Spleen (tissue), 11 donors: Measurements from ENCODE around the gene GUCY2F. TPM values are rescaled to one million over a fixed set of nuclear protein-coding genes. Genes with fewer than 3 reads are reported as not detected.

Experiments
- DNase-seq: peaks from one replicate; pipeline ENCODE4 v3.0.0-alpha.2; 2020
- H3K27ac ChIP-seq, 8 donors: fragments of 200-600 bp; sonication (generic) in 7 of 8; 1 replicate in 4 of 8; 2 replicates in 4 of 8; pipeline versions ENCODE4 v1.5.0 to v1.8.0; 2016 to 2021; ENCODE audit warnings: inconsistent platforms in 4 of 8, mild to moderate bottlenecking in 4 of 8, moderate library complexity in 1 of 8
- H3K27me3 ChIP-seq, 7 donors: fragments of 200-600 bp; sonication (generic) in 6 of 7; replicated peaks in 1 of 7; 1 replicate in 4 of 7; 2 replicates in 3 of 7; pipeline versions ENCODE4 v1.5.0 to v1.8.0; 2016 to 2021; ENCODE audit warnings: inconsistent platforms in 3 of 7, mild to moderate bottlenecking in 1 of 7
- H3K36me3 ChIP-seq, 6 donors: fragments of 200-600 bp; sonication (generic) in 5 of 6; 1 replicate in 4 of 6; 2 replicates in 2 of 6; pipeline versions ENCODE4 v1.5.0 to v1.8.0; 2016 to 2021; ENCODE audit warnings: inconsistent platforms in 2 of 6
- H3K4me1 ChIP-seq, 6 donors: fragments of 200-600 bp; sonication (generic) in 5 of 6; 1 replicate in 3 of 6; 2 replicates in 3 of 6; pipeline versions ENCODE4 v1.5.0 to v1.8.0; 2016 to 2021; ENCODE audit warnings: inconsistent platforms in 3 of 6
- H3K4me3 ChIP-seq, 8 donors: fragments of 200-600 bp; sonication (generic) in 7 of 8; 1 replicate in 4 of 8; 2 replicates in 4 of 8; pipeline versions ENCODE4 v1.5.0 to v1.8.0; 2016 to 2021; ENCODE audit warnings: inconsistent platforms in 4 of 8, mild to moderate bottlenecking in 4 of 8, moderate library complexity in 2 of 8
- H3K9me3 ChIP-seq, 8 donors: fragments of 200-600 bp; sonication (generic) in 7 of 8; 1 replicate in 4 of 8; 2 replicates in 4 of 8; pipeline versions ENCODE4 v1.5.0 to v1.8.0; 2016 to 2021; ENCODE audit warnings: inconsistent platforms in 4 of 8
- POLR2A ChIP-seq, 3 donors: fragments of 450-650 bp; IDR thresholded peaks; one replicate each; pipeline ENCODE4 v1.5.1; 2017; ENCODE audit warnings: antibody characterized with exemption in 3 of 3, mild to moderate bottlenecking in 1 of 3
- POLR2AphosphoS5 ChIP-seq, 3 donors: sonication (generic); formaldehyde crosslinking; IDR thresholded peaks; one replicate each; pipeline ENCODE4 v1.5.1; 2017; ENCODE audit warnings: antibody characterized with exemption in 3 of 3
- WGBS, 5 donors: extraction: QIAGEN DNeasy Blood & Tissue Kit in 3 of 5; methylation state at CpG; one replicate each; pipeline versions ENCODE4 v1.1.5 to v1.1.7; 2013 to 2018; 5-methylcytosine and 5-hydroxymethylcytosine counted together
- intact Hi-C: fragments of 100-400 bp; cut with DNase I; formaldehyde crosslinking; loops from one replicate; pipeline ENCODE4 v1.15.0; 2023; ENCODE audit warnings: low total_unique reads
- polyA plus RNA-seq, 3 donors: library from polyadenylated mRNA; stranded (reverse); fragments of 200-250 nt; gene quantifications; one replicate each; pipeline ENCODE4 v1.2.1, GENCODE V29; 2013
- total RNA-seq, 7 donors: library from RNA; depleted of rRNA in 3 of 7; stranded (reverse); fragments of >200 nt in 3 of 7; fragmentation: NEBNext Ultra II Directional in 4 of 7; extraction: Animal tissue kit (Norgen Biotek cat#: 25700) in 4 of 7; gene quantifications; one replicate each; pipeline versions ENCODE4 v1.1.0 to v1.2.1, GENCODE V29; 2016 to 2021
- TF ChIP-seq, protein P1 (sequence below), 11 experiments: fragments of 200-600 bp in 7 of 11; fragments of 450-650 bp in 4 of 11; sonication (generic) in 4 of 11; IDR thresholded peaks in 8 of 11; conservative IDR thresholded peaks in 3 of 11; 1 replicate in 7 of 11; 2 replicates in 4 of 11; pipeline versions ENCODE4 v1.4.0 to v1.8.0; 2016 to 2021; ENCODE audit warnings: antibody characterized with exemption in 11 of 11, inconsistent platforms in 4 of 11, mild to moderate bottlenecking in 1 of 11
- donor health status: healthy with polysubstance abuse.
- donor health status: DM: no; HTN: no; CAD: no; lungs with moderate emphysema.
- donor health status: DM: no; HTN: no; CAD: no.
- donor health status: Bipolar disorder and iron deficiency.
- donor health status: healthy.
- donor health status: DM: no; HTN: no; CAD: no.
- donor health status: DM: yes; HTN: yes; CAD: no.

Gene GUCY2F
- total and polyA plus RNA-seq, 10 donors, result 0.09 to 0.59 TPM; not detected in 8

GRCh38 chrX:109501176-109501575, 19.3 kb upstream of the GUCY2F start:
- Histone ChIP-seq H3K9me3 (no peaks in the 10 kb centered on the region), H3K27ac (no peak overlapping the region), H3K36me3 (no peaks in the 10 kb centered on the region), H3K4me1 (no peaks in the 10 kb centered on the region), H3K4me3 (no peak overlapping the region), H3K27me3 (peaks cover 0 to 22% (median 0%) of the 10 kb centered on the region in 7 donors)
- no peak for DNase-seq
- WGBS, 5 donors, result 52 to 72% (median 70%) methylated on average over 3 of the region's 3 CpGs
- TF ChIP-seq, protein P1, sequence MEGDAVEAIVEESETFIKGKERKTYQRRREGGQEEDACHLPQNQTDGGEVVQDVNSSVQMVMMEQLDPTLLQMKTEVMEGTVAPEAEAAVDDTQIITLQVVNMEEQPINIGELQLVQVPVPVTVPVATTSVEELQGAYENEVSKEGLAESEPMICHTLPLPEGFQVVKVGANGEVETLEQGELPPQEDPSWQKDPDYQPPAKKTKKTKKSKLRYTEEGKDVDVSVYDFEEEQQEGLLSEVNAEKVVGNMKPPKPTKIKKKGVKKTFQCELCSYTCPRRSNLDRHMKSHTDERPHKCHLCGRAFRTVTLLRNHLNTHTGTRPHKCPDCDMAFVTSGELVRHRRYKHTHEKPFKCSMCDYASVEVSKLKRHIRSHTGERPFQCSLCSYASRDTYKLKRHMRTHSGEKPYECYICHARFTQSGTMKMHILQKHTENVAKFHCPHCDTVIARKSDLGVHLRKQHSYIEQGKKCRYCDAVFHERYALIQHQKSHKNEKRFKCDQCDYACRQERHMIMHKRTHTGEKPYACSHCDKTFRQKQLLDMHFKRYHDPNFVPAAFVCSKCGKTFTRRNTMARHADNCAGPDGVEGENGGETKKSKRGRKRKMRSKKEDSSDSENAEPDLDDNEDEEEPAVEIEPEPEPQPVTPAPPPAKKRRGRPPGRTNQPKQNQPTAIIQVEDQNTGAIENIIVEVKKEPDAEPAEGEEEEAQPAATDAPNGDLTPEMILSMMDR (IDR thresholded peaks at IDR 0.05 in 8 of 11, conservative IDR thresholded peaks at IDR 0.05 in 3 of 11), result no peak
- TF ChIP-seq POLR2A (IDR thresholded peaks at IDR 0.05), result no peak
- no peak for TF ChIP-seq POLR2AphosphoS5 (IDR thresholded peaks at IDR 0.05)
- intact Hi-C loops, result no loop called here

GRCh38 chrX:109498434-109498833, 16.5 kb upstream of the GUCY2F start:
- Histone ChIP-seq H3K36me3 (no peaks in the 10 kb centered on the region), H3K27me3 (peaks cover 0 to 6% (median 0%) of the 10 kb centered on the region in 7 donors), H3K27ac (no peak overlapping the region), H3K9me3 (no peaks in the 10 kb centered on the region), H3K4me3 (no peak overlapping the region), H3K4me1 (no peaks in the 10 kb centered on the region)
- intact Hi-C loops, result loop anchor here (10.0 kb wide), 1 partner anchor 386 kb away; no protein-coding TSS in a partner anchor
- DNase-seq, result no peak
- TF ChIP-seq POLR2AphosphoS5 (IDR thresholded peaks at IDR 0.05) (no peak), POLR2A (IDR thresholded peaks at IDR 0.05) (no peak)
- TF ChIP-seq, protein P1 (IDR thresholded peaks at IDR 0.05 in 8 of 11, conservative IDR thresholded peaks at IDR 0.05 in 3 of 11), result no peak
- WGBS, 5 donors, result 64 to 89% (median 75%) methylated on average over 1 of the region's 1 CpG

DNA sequence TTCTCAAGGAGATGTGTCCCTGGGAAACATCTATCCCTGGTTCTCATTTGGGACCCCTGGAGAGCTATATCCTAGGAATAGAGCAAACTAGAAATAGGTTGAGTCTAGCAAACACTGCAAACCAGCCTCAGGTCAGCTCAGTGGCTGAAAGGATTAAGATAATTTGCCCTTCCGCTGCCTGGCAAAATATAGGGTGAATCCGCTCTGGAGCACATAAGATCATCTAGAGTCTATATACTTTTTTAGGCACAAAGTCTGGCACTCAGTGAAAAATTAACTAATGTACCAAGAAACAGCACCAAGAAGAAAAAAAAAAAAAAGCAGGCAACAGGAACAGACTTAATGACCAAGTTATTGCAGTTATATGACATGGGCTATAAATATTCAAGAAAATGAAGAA, 7.3 kb upstream of the GUCY2F start:
- 82 to 98% (median 93%) methylated on average over 2 of the region's 2 CpGs for WGBS, 5 donors
- TF ChIP-seq POLR2AphosphoS5 (IDR thresholded peaks at IDR 0.05) (no peak), POLR2A (IDR thresholded peaks at IDR 0.05) (no peak)
- TF ChIP-seq, protein P1 (IDR thresholded peaks at IDR 0.05 in 8 of 11, conservative IDR thresholded peaks at IDR 0.05 in 3 of 11), result no peak
- DNase-seq, result no peak
- Histone ChIP-seq H3K27me3 (no peaks in the 10 kb centered on the region), H3K9me3 (no peaks in the 10 kb centered on the region), H3K27ac (no peak overlapping the region), H3K4me3 (no peak overlapping the region), H3K4me1 (peaks cover 0 to 17% (median 0%) of the 10 kb centered on the region in 6 donors), H3K36me3 (no peaks in the 10 kb centered on the region)
- intact Hi-C loops, result loop anchor here (5.0 kb wide), 1 partner anchor 143 kb away; no protein-coding TSS in a partner anchor

- intact Hi-C loops, result loop anchor here (5.0 kb wide), 1 partner anchor 145 kb away; no protein-coding TSS in a partner anchor
- TF ChIP-seq, protein P1 (IDR thresholded peaks at IDR 0.05 in 8 of 11, conservative IDR thresholded peaks at IDR 0.05 in 3 of 11), result no peak
- TF ChIP-seq POLR2AphosphoS5 (IDR thresholded peaks at IDR 0.05), result no peak
- no peak for TF ChIP-seq POLR2A (IDR thresholded peaks at IDR 0.05)
- WGBS, 5 donors, result 22 to 58% (median 39%) methylated on average over 2 to 4 of the region's 4 CpGs
Observed at GRCh38 chrX:109487640-109488039, 5.8 kb upstream of the GUCY2F start.

More at GRCh38 chrX:109487640-109488039, 5.8 kb upstream of the GUCY2F start:
- Histone ChIP-seq H3K27me3 (peaks cover 0 to 6% (median 0%) of the 10 kb centered on the region in 7 donors), H3K4me3 (no peak overlapping the region), H3K27ac (no peak overlapping the region), H3K36me3 (no peaks in the 10 kb centered on the region), H3K9me3 (no peaks in the 10 kb centered on the region), H3K4me1 (peaks cover 0 to 17% (median 0%) of the 10 kb centered on the region in 6 donors)
- no peak for DNase-seq
